NCI-H2081 treated with DMSO at 0.1 percent for 48 hours (cell line): Measurements from ENCODE around the gene UNC13A.

ENCODE experiments used
- DNase-seq: peaks from one replicate; lab custom pipeline; 2025; lab: John Stamatoyannopoulos, UW

Gene UNC13A

DNA sequence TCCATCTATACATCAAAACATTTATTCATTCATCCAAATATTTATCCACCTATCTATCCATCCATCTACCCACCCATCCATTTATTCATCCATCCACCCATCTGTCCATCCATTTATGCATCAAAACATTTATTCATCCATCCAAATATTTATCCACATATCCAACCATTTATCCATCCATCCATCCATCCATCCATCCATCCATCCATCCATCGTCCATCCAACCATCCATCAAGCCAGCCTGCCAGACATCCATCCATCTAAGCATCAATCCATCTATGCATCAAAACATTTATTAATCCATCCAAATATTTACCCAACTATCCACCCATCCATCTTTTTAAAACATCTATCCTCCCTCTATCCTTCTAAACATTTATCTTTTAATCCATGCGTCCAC, 62.2 kb downstream of the UNC13A start:
- no peak for DNase-seq

DNA sequence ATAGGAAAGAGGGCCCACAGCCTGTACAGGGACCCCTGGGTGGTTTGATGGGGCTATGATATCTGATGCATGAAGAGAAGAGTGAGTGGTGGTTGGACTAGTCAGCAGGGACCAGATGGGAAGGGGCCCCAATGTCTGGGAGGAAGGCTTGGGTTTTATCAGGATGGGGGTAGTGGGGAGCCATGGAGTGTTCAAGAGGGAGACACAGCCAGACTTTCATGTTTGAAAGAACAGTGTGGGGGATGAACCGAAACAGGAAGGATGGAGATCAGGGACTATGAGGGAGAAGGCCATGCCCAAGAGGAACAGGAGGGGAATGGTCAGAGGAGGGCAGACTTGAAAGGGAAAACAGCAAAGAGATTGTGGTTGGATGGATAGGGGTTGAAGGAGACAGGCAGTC, 63.1 kb downstream of the UNC13A start:
- no peak for DNase-seq

DNA sequence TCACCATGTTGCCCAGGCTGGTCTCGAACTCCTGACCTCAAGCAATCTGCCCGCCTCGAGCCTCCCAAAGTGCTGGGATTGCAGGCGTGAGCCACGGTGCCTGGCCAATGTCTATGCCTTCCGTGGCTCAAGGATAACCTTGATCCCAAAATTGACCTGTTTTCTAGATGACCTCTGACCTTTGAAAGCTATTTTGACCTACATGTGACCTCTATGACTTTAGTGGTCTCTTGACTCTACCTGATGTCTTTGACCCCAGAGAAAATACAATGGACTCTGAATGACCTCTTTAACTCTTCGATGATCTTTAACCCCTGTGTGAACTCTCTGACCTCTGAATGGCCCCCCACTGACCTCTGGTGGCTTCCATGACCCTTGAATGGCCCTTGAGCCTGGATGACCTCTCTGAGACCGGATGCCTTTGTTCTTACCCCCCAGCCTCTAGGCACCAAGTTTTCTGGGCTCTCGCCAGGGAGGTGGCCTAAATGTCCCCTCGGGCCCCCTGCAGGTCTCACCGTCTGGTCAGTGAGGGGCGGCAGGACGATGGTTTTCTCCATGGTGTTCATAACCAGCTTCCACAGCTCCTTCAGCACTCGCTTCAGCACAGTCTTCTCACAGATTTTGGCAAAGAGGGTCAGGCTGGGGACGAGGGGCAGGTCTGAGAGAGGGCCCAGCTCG, 63.7 kb downstream of the UNC13A start:
- no peak for DNase-seq

- DNase-seq, result no peak
These were observed 64.8 kb downstream of the UNC13A start for GRCh38 chr19:17623224-17623935.

GRCh38 chr19:17620696-17621095, 67.5 kb downstream of the UNC13A start:
- DNase-seq, result no peak

DNA sequence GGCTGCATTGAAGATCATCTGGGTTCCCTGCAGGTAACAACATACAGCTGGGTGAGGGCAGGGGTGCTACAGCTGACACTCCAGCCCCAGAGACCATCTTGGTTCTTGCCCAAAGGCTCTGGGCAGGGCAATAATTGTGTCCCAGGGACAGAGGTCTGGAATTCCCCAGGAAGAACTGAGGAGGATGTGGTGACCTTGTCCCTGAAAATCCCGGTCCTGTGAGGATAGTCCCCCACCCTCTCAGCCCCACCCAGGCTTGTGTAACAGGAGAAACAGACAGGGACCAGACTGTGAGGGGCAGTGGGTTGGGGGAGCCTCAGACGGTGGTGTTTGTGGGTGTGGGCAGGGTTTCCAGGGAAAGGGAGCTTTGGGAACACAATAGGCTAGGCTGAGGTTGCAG, 69.2 kb downstream of the UNC13A start:
- no peak for DNase-seq

- DNase-seq, result no peak
These were observed 69.8 kb downstream of the UNC13A start for GRCh38 chr19:17618281-17618903.

GRCh38 chr19:17617807-17618192, 70.4 kb downstream of the UNC13A start:
- DNase-seq, result no peak

DNA sequence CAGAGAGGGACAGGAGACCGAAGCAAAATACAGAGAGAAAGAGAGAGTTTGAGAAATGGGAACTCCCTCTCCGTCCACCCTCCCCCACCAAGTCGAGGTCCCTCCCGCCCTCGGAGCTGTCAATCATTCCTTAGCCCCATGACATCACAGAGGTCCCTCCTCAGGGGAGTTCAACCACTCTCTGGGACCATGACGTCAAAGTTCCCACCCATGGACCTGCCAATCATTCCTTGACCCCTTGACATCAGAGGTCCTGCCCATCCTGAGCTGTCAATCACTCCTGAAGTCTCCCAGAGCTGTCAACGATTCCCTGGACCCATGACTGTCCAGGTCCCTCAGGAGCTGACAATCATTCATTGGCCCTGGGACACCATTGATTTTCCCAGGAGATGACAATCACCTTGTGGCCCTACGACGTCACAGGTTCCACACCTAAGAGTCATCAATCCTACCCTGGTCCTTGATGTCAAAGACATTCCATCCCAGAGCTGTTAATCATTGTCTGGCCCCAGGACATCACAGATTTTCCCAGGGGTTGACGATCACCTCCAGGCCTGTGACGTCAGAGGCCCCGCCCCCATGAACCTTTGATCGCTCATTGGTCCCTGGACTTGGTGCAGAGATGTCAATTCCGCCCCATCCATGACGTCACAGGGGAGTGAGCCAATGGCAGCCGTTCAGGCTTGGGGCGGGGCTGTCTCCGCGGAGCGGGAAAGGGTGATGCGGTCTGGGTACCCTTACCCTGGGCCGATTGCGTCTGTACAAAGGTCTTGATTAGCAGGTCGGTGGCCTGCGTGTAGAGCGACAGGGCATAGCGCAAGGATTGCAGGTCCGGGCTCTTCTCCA, 71.0 kb downstream of the UNC13A start:
- DNase-seq, result no peak

- DNase-seq, result no peak
These were observed 71.5 kb downstream of the UNC13A start for GRCh38 chr19:17616686-17616960.

- no peak for DNase-seq
These were observed 72.1 kb downstream of the UNC13A start for GRCh38 chr19:17615889-17616685.

DNA sequence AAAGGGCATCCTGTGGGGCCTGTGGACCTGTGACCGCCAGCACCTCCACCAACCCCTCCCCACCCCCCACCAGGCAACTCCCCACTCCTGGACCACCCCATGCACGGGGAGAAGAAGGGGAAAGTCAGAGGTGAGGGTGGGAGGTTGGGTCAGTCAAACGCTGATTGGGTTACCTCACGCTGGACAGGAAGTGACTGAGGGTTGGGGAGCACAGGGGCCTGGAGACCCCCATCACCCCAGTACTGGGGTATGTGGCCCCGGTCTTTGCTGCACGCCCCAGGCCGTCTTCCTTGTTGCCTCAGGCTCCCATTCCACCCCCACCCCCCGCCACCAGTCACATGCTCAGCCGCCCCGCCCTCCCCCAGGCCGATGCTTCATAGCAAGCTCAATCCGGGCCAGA, 73.7 kb downstream of the UNC13A start:
- no peak for DNase-seq

GRCh38 chr19:17611462-17612244, 76.5 kb downstream of the UNC13A start:
- DNase-seq, result no peak

DNA sequence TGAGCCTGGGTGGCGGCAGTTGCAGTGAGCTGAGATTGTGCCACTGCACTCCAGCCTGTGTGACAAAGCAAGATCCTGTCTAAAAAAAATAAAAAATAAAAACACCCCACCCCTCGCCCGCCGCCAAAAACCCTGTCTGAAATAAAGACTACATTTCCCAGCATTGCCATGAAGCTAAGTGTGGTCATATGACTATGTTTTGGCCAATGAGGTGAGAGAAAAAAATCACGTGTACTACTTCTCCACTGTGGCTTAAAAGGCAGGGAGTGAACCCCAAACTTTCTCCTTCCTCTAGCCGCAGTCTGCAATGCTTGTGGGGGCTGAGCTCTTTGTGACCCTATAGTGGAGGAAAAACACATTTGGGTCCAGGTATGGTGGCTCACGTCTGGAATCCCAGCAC, 77.8 kb downstream of the UNC13A start:
- no peak for DNase-seq

DNA sequence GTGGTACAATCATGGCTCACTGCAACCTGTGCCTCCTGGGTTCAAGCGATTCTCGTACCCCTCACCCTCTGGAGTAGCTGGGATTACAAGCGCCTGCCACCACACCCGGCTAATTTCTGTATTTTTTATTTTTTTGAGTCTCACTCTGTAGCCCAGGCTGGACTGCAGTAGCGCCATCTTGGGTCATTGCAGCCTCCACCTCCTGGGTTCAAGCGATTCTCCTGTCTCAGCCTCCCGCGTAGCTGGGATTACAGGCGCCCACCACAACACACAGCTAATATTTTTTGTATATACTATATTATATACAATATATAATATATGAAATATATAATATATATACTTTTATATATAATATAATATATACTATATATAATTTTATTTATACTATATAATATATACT, 80.2 kb downstream of the UNC13A start:
- no peak for DNase-seq

- no peak for DNase-seq
These were observed 81.5 kb downstream of the UNC13A start for GRCh38 chr19:17606590-17607185.

GRCh38 chr19:17605761-17606589, 82.2 kb downstream of the UNC13A start:
- DNase-seq, result no peak

DNA sequence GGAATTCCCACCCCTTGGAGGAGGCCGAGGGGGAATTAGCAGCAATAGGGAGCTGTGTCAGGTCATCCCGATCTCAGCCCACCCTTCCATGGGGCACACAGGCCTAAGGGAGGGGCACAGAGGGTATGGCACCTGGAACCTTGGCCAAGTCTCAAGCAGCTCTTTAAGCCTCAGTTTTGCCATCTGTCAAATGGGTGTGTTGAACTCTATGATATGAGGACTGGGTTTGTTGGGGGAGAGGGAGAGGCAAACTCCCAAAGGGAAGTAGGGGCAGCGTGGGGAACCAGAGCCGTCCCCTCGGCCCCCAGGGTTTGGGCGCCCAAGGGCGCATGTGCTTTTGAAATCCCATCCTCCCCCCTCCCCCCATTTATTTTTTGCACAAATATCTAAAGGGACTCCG, 83.0 kb downstream of the UNC13A start:
- DNase-seq, result no peak

GRCh38 chr19:17604372-17605025, 83.7 kb downstream of the UNC13A start:
- DNase-seq, result no peak
